K562 (cell line): ENCODE results near the gene TOM1.
"Not testable (repeated sequence)": the region's sequence is repeated elsewhere in the genome, so short reads cannot be mapped to it uniquely, and the experiment has no call there.

Experiments
- CTCF ChIP-seq, 3 experiments: IDR thresholded peaks in 2 of 3; conservative IDR thresholded peaks in 1 of 3; 2 replicates each; pipeline ENCODE4 v1.5.1; 2011 to 2012; ENCODE audit warnings: low read length in 3 of 3, mild to moderate bottlenecking in 3 of 3, control low read depth in 2 of 3, improper control_type of control experiment in 1 of 3, inconsistent platforms in 1 of 3, low read depth in 1 of 3, mixed read lengths in 1 of 3, moderate library complexity in 1 of 3; ENCODE audit not compliant: insufficient read depth in 2 of 3
- KHSRP ChIP-seq: fragments of 450-650 bp; IDR thresholded peaks from 2 replicates; pipeline ENCODE4 v1.6.1; 2017
- NCOA1 ChIP-seq: fragments of 450-650 bp; IDR thresholded peaks from 2 replicates; pipeline ENCODE4 v1.6.1; 2016; ENCODE audit warnings: low read depth
- SMAD3 ChIP-seq: fragments of 450-650 bp; formaldehyde crosslinking; conservative IDR thresholded peaks from 2 replicates; pipeline ENCODE4 v1.4.0; 2020; ENCODE audit warnings: mild to moderate bottlenecking

DNA sequence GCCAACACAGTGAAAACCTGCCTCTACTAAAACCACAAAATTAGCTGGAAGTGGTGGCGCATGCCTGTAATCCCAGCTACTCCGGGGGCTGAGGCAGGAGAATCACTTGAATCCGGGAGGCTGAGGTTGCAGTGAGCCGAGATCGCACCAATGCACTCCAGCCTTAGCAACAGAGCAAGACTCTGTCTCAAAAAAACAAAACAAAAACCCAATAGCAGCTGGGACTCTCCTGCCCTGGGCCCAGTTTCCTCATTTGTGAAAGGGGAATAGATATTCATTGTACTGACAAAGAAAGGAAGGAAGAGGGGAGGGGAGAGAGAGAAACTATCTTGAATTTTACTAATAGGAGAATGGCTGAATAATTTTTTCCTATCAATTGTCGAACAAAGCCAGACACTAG lies 96.9 kb downstream of the TOM1 start:
- not testable (repeated sequence) for TF ChIP-seq NCOA1; SMAD3 (CRISPR knock-in tag); CTCF (IDR thresholded peaks at IDR 0.05 in 2 of 3, conservative IDR thresholded peaks at IDR 0.05 in 1 of 3; ENCODE audit: insufficient read depth in 2 of 3, low read depth in 1 of 3, low read length in 3 of 3); KHSRP
